Measurements from ENCODE around the gene ERFL. TPM values are rescaled to one million over a fixed set of nuclear protein-coding genes. Genes with fewer than 3 reads are reported as not detected.

Gene ERFL
- total and polyA plus RNA-seq, 2 experiments from 2014 or later = 0.69 TPM; not detected in 1

DNA sequence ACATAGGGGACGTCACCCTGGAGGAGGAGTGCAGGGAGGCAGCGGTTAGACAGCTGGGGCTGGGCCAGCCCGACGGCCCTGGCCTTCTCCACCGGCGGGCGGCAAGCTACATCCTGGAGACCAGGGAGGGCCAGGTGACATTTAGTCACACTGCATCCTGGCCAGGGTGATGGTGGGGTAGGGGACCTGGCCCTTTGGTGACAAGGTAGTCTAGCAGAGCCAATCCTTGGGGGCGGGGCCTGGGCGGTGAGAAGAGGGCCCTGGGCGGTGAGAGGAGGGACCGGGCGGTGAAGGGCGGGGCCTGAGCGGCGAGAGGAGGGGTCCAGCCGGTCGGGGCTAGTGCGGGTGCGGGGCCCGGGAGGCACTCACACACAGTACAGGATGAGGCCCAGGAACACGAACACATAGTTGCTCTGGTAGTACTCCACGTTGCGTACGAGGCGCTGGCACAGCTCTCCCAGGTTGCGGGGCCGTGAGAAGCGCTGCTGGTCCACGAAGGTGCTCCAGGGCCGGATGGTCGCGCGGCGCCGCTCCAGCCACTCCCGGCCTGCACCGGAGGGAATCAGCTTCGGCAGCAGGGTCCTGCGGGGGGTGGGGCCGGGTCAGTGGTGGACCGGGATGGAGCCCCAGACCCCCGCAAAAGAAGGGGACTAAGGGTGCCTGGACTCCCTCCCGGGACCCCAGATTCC lies 30.3 kb upstream of the ERFL start:
- Histone ChIP-seq H3K27me3 (ENCODE audit: insufficient read depth) (no peaks in the 10 kb centered on the region), H3F3A (replicated peaks; ENCODE audit: low read depth) (peaks cover 4% of the 10 kb centered on the region; the same call in 1 of the 2 replicates), H3K36me3 (ENCODE audit: insufficient read depth) (no peaks in the 10 kb centered on the region; the same call in 1 of the 2 replicates), H3K79me2 (replicated peaks; ENCODE audit: insufficient read depth) (no peaks in the 10 kb centered on the region), H3K9me2 (ENCODE audit: insufficient read depth) (no peaks in the 10 kb centered on the region), H3K4me3 (peak overlapping the region; percentile 86), H4K20me1 (replicated peaks; ENCODE audit: insufficient read depth) (peaks cover 5% of the 10 kb centered on the region; the same call in 1 of the 2 replicates), H3K27ac (ENCODE audit: low read depth) (peak overlapping the region; percentile 83; the same call in 1 of the 2 replicates), H2AFZ (peak overlapping the region; percentile 94), H3K4me2 (peak overlapping the region; percentile 94), H3K4me1 (ENCODE audit: insufficient read depth) (peaks cover 9% of the 10 kb centered on the region)
- Mint-ChIP-seq H3K9me3 (no peaks in the 10 kb centered on the region), H3K27ac (no peak overlapping the region), H3K4me1 (peaks cover 16% of the 10 kb centered on the region), H3K27me3 (ENCODE audit: insufficient read depth, low read depth, poor library complexity) (peaks cover 14% of the 10 kb centered on the region), H3K36me3 (ENCODE audit: low read depth) (peaks cover 8% of the 10 kb centered on the region), H3K4me3 (peak overlapping the region; percentile 67)
- DNase-seq (ENCODE audit: low spot score) (peak; percentile 96), ATAC-seq (peak; percentile 87)
- TF ChIP-seq ETS1 (IDR thresholded peaks at IDR 0.05) (no peak), POLR2AphosphoS5 (IDR thresholded peaks at IDR 0.05; ENCODE audit: low read depth) (peak; percentile 87)

DNA sequence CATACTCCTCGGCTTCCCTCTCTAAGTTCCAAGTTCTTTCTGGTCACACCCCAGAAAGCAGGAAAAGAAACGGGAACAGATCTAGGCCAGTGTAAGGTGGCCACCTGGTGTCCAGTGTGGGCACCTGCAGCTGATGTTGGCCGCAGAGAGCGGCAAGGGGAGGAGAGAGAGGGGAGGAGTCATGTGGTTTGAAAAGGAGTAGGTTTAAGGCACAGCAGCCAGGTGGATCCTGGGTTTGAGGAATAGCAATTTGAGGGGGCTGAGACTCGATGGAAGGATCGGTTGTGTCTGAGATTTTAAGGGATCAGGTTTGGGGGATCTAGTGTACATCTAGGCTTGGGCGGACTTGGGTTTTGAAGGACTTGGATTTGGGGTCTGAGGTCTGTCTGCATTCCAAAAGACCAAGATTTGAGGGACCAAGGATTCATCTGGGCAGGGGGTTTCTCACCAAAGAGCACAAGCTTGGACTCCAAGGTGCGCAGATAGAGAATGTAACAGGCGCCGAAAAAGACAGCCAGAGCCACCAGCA lies 29.7 kb upstream of the ERFL start:
- Histone ChIP-seq H3K36me3 (ENCODE audit: insufficient read depth) (no peaks in the 10 kb centered on the region; the same call in 1 of the 2 replicates), H3F3A (replicated peaks; ENCODE audit: low read depth) (peaks cover 4% of the 10 kb centered on the region; the same call in 1 of the 2 replicates), H4K20me1 (replicated peaks; ENCODE audit: insufficient read depth) (peaks cover 5% of the 10 kb centered on the region; the same call in 1 of the 2 replicates), H3K79me2 (replicated peaks; ENCODE audit: insufficient read depth) (no peaks in the 10 kb centered on the region), H3K4me3 (peak overlapping the region; percentile 86), H3K4me1 (ENCODE audit: insufficient read depth) (peaks cover 9% of the 10 kb centered on the region), H3K9me2 (ENCODE audit: insufficient read depth) (no peaks in the 10 kb centered on the region), H3K27me3 (ENCODE audit: insufficient read depth) (no peaks in the 10 kb centered on the region), H3K27ac (ENCODE audit: low read depth) (0 out of 2 replicates have a peak overlapping the region, but pooled peaks have one; percentile 16), H3K4me2 (peak overlapping the region; percentile 94), H2AFZ (peak overlapping the region; percentile 94; the same call in 1 of the 2 replicates)
- peak overlapping the region; percentile 50; the same call in 1 of the 2 replicates for H3K27ac Mint-ChIP-seq
- H3K27me3 Mint-ChIP-seq (ENCODE audit: insufficient read depth, low read depth, poor library complexity) = peaks cover 15% of the 10 kb centered on the region
- H3K4me1 Mint-ChIP-seq = peaks cover 16% of the 10 kb centered on the region
- ATAC-seq = peak; percentile 65
- H3K9me3 Mint-ChIP-seq = no peaks in the 10 kb centered on the region
- H3K36me3 Mint-ChIP-seq (ENCODE audit: low read depth) = peaks cover 8% of the 10 kb centered on the region
- H3K4me3 Mint-ChIP-seq = peak overlapping the region; percentile 67
- DNase-seq (ENCODE audit: low spot score) = peak; percentile 94
- TF ChIP-seq, protein P1, sequence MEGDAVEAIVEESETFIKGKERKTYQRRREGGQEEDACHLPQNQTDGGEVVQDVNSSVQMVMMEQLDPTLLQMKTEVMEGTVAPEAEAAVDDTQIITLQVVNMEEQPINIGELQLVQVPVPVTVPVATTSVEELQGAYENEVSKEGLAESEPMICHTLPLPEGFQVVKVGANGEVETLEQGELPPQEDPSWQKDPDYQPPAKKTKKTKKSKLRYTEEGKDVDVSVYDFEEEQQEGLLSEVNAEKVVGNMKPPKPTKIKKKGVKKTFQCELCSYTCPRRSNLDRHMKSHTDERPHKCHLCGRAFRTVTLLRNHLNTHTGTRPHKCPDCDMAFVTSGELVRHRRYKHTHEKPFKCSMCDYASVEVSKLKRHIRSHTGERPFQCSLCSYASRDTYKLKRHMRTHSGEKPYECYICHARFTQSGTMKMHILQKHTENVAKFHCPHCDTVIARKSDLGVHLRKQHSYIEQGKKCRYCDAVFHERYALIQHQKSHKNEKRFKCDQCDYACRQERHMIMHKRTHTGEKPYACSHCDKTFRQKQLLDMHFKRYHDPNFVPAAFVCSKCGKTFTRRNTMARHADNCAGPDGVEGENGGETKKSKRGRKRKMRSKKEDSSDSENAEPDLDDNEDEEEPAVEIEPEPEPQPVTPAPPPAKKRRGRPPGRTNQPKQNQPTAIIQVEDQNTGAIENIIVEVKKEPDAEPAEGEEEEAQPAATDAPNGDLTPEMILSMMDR (conservative IDR thresholded peaks at IDR 0.05; ENCODE audit: low read depth in 2 of 2) = peak; percentile 95 to 96
- TF ChIP-seq ZNF331 (CRISPR knock-in tag; IDR thresholded peaks at IDR 0.05; ENCODE audit: low read depth) = no peak

Data from GM23338 (cell line).